HG03571 (cell line): ENCODE data around the gene TREML4.

Source experiments
- ATAC-seq: cut with Tn5 transposase; IDR thresholded peaks from one replicate; pipeline ENCODE4 v1.9.1; 2021; ENCODE audit not compliant: unreplicated experiment

The TREML4 gene

GRCh38 chr6:41247882-41248705 lies 19.9 kb downstream of the TREML4 start:
- ATAC-seq, result no peak

- no peak for ATAC-seq
Measured at GRCh38 chr6:41252401-41253169, 24.4 kb downstream of the TREML4 start.

- ATAC-seq, result no peak
Measured at GRCh38 chr6:41255110-41255509, 27.0 kb downstream of the TREML4 start.

GRCh38 chr6:41255638-41256246 lies 27.6 kb downstream of the TREML4 start:
- ATAC-seq, result no peak

- no peak for ATAC-seq
Measured at GRCh38 chr6:41256383-41256782, 28.2 kb downstream of the TREML4 start.

- no peak for ATAC-seq
Measured at GRCh38 chr6:41257369-41258195, 29.4 kb downstream of the TREML4 start.

- ATAC-seq, result no peak
Measured at GRCh38 chr6:41258196-41258493, 30.0 kb downstream of the TREML4 start.

- ATAC-seq, result no peak
Measured at GRCh38 chr6:41262401-41262800, 34.3 kb downstream of the TREML4 start.

GRCh38 chr6:41263267-41263666 lies 35.1 kb downstream of the TREML4 start:
- ATAC-seq, result no peak

- no peak for ATAC-seq
Measured at GRCh38 chr6:41266541-41266940, 38.4 kb downstream of the TREML4 start.

GRCh38 chr6:41268478-41268877 lies 40.3 kb downstream of the TREML4 start:
- ATAC-seq, result no peak

- no peak for ATAC-seq
Measured at GRCh38 chr6:41269166-41269565, 41.0 kb downstream of the TREML4 start.

- ATAC-seq, result no peak
Measured at GRCh38 chr6:41269716-41270115, 41.6 kb downstream of the TREML4 start.

- ATAC-seq, result no peak
Measured at GRCh38 chr6:41271901-41272395, 43.8 kb downstream of the TREML4 start.

GRCh38 chr6:41272591-41273240 lies 44.6 kb downstream of the TREML4 start:
- ATAC-seq, result no peak

- no peak for ATAC-seq
Measured at GRCh38 chr6:41273714-41274113, 45.6 kb downstream of the TREML4 start.

GRCh38 chr6:41274256-41274655 lies 46.1 kb downstream of the TREML4 start:
- ATAC-seq, result no peak

- no peak for ATAC-seq
Measured at GRCh38 chr6:41275489-41275888, 47.3 kb downstream of the TREML4 start.

- no peak for ATAC-seq
Measured at GRCh38 chr6:41277605-41278004, 49.5 kb downstream of the TREML4 start.

- ATAC-seq, result no peak
Measured at GRCh38 chr6:41278699-41279405, 50.7 kb downstream of the TREML4 start.
